HG03066 (cell line): ENCODE results near the gene ANKRD6.

Experiments
- ATAC-seq: cut with Tn5 transposase; IDR thresholded peaks from one replicate; pipeline ENCODE4 v1.9.1; 2021; ENCODE audit warnings: low read depth; ENCODE audit not compliant: unreplicated experiment

The ANKRD6 gene

GRCh38 chr6:89464295-89464694 lies 31.3 kb downstream of the ANKRD6 start:
- ATAC-seq = no peak

DNA sequence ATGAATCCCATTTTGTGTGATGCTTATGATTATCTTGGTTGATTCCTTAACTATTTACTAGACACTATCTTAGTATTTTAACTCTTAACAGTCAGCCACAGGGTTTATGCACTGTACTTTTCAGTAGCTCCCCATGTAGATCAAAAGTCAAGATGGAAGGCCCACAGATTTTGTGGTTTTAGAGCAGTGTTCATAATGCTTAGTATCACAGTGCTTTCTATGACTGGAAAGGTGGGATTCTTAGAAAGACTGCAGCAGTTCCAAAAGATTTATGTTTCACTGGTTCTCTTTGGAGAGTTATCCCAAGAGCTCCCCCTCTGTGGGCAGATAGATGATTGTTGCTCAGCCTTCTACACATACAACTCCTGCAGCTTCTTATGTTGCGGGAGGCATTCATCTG lies 34.5 kb downstream of the ANKRD6 start:
- ATAC-seq = no peak

DNA sequence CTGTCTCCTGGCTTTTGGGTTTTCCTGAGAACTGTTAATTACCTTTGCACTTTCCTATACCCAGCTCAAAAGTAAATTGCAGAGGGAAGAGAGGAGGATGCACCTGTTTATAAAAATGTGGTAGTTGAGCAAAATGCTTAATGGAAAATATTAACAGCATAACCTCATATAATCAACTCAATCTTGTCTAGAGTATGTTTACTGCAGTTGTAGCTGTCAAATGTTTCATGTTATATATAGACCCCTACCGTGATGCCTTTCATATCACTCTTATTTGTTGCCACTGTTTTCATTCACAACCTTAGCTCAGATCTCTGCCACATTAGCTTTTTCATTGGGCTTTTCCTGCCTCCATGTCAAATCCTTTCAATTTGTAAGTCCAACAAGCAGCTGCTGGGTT lies 36.0 kb downstream of the ANKRD6 start:
- no peak for ATAC-seq

DNA sequence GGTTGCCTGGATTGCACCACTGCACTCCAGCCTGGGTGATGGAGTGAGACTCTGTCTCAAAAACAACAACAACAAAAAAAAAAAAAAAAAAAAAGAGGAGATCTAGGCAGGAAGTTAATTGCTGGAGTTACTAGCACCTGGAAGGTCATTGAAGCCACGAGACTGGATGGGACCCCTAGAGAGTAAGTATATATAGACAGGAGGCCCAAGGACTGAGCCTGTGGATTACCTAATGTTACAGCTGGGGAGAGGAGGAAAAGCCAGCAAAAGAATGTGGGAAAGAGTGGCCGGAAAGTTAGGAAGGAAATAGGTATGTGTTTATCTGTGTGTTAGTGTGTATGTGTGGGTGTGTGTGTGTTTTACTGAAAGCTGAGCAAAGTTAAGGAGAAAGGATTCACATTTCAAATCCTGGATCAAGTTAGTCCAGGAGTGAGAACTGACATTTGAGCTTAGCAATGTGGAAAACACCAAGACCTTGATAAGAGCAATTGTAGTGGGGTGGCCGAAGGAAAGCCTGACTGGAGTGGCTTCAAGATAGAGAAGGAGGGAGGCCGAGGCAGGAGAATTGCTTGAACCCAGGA lies 38.4 kb downstream of the ANKRD6 start:
- ATAC-seq = no peak

DNA sequence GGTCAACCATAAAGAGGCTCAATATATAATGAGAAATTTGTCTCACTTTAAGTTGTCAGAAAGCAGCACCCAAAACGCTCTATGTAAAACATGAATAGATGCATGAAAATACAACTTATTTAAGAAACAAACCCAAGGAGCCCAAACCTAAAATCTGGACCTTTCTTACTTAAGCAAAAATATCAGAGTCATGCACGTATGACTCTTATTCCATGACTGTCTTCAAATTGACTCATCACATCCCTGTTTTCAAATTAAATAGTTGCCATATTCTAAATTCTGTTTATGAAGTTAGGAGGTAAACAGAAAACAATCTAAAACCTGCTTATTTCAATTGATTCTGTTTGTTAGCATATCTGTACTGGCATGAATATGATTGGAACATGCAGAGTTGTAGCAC lies 42.1 kb downstream of the ANKRD6 start:
- ATAC-seq = no peak

- ATAC-seq = no peak
These were observed 42.7 kb downstream of the ANKRD6 start for GRCh38 chr6:89475634-89476033.

DNA sequence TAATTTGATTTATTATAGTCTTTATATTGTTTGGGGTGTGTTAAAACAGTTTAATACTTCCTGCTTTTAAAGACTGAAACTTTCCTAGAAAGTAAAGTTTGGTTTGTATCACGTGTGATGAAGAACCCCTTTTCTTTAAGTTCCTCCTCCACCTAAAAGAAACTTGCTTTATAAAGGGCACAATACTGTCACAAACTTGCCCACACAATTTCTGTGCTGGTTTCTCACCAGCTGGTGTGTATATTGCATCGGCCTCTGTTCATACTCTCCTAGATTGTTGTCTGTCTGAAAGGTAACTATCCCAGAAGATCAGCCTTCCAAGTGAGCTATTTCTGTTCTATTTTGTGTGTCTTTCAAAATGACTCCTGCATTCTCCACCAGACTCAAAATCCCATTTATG lies 46.9 kb downstream of the ANKRD6 start:
- no peak for ATAC-seq

DNA sequence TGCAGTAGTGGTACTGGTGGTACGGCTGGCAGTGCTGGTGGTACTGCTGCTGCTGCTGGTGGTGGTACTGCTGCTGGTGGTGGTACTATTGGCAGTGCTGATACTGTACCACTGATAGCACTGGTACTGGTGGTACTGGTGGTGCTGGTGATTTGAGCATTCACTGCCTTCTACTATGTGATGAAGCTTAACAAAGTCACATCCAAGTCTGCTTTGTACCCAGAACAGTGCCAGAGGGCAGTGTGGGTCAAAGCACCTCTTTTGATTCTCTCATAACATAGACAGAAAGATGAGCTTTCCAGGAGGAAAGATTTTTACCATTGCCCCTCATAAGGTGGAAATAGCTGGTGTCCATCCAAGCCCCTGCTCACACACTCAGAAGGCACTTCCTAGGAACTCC lies 48.7 kb downstream of the ANKRD6 start:
- no peak for ATAC-seq

DNA sequence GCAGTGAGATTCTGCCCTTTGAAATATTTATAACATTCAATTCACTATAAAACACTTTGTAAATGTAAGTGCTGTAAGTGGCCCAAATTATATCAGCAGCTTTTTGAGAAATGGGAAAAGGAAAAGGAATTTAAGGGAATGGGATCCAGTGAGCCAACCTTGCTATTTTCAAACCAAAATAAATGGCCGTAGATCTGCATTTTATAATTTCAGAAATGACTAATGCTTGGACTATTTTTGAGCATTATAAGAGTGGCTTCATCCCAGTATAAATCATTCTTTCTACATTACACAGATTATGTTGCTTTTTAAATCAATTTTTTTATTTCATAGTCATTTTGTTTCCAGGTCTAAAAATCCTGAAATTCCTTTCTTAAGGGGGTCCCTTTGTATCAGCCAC lies 49.2 kb downstream of the ANKRD6 start:
- ATAC-seq = no peak

DNA sequence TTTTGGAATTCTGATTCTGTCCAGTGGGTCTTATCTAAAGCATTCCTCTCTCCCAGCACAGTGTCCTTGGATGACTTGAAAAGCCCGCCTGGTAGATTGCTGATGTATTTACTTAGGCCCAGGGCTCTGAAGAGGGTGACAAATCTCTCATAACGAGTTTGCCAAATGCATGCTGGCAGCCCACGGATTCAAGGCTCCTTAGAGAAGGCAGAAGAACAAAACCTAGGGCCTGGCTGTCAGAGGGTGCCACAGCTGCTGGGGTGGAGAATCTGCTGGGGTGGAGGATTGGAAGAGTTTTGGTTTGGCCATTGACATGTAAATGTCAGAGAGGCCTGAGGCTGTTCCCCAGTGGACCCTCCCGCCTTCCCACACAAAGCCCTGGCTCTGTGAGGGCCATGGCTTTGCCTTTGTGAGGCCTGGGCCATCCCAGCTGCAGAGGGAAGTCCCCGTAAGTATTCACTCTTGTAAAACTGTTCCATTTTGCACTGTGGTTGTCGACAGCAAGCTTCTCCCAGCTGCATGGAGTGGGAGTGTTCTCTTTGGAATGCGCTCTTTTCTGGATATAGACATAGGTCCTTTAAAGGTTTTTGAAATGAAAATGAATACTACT lies 50.3 kb downstream of the ANKRD6 start:
- no peak for ATAC-seq

DNA sequence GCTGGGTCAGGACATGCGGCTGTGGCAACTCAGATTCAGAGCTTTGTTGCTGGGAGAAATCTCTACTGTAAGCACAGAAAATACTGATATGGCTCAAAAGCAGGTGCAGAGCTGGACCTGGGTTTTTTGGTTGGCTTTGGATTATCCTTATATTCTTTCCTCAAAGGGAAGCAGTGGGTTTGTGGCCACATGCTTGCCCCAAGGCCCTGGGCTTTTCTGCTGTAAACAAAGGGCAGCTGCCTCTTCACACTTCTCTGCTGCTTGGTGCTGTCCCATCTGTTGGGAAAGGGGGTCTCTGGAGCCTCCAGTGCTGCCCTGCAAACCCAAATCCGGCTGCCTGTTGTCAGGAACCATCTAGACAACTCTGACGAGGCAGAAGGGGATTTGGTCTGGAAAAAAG lies 52.4 kb downstream of the ANKRD6 start:
- ATAC-seq = no peak

DNA sequence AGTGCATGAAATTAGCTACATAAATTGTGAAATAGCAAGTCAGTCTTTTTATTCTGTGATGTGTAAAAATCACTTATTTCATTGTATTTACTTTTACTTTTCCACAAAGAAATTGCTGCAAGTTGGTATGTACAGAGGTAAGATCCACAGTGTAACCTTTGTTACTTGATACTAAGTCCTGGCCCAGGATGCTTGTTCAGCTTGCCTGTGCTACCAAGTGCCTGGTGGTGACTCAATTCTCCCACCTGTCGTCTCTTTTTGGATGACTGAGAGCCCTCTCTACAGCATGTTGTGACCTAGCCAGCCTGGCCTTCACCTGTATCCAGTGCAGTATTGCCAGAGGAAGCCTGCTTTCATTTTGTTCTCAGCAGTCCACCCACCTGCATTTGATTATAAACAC lies 54.9 kb downstream of the ANKRD6 start:
- no peak for ATAC-seq

GRCh38 chr6:89488438-89488837 lies 55.5 kb downstream of the ANKRD6 start:
- no peak for ATAC-seq

DNA sequence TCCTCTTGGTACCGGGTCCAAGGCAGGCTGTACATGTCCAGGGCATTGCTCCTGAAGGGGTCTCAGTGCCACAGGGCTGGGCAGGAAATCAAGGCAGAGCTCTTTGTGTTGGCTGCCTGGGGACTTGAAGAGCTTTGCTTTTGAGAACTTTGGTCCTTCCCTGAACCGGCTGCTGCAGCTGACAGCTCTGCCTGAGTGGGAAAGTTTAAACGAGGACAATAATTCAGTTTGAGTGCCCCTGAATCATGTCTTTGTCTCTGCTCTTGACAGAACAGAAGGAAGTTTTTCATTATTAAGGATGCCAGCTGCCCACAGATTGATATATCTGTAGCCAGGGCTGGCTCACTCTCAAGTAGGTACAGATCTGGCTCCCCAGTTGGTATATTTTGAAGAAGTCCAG lies 56.1 kb downstream of the ANKRD6 start:
- no peak for ATAC-seq

GRCh38 chr6:89492025-89492640 lies 59.2 kb downstream of the ANKRD6 start:
- ATAC-seq = no peak

DNA sequence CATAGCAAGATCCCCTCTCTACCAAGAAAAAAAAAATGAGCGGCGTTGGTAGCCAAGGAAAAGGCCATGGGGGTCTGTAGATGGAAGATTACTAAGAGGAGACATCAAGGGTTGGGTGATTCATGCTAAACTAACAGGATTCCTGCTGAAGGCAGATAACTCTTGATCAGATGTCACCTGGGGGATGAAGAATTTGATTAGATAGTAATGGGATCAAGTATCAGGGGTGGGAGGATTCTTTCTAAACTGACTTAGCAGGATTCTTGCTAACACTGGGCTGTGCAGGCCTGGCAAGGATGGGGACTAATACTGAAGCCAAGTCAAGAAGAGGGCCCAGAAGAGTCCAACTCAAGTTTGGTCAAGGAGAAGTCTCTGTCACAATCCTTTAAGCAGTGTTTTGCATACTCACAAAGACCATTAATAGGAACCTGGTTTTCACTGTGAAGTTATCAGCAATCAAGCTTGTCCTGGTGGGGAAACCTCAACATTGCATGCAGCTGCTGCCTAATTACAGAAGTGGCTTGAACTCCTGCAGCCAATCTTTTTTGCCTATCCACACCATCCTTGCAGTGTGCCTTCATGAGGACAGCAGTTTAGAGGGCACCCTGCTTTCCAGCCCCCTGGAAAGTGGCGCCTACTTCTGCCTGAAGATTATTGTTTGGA lies 61.3 kb downstream of the ANKRD6 start:
- no peak for ATAC-seq

DNA sequence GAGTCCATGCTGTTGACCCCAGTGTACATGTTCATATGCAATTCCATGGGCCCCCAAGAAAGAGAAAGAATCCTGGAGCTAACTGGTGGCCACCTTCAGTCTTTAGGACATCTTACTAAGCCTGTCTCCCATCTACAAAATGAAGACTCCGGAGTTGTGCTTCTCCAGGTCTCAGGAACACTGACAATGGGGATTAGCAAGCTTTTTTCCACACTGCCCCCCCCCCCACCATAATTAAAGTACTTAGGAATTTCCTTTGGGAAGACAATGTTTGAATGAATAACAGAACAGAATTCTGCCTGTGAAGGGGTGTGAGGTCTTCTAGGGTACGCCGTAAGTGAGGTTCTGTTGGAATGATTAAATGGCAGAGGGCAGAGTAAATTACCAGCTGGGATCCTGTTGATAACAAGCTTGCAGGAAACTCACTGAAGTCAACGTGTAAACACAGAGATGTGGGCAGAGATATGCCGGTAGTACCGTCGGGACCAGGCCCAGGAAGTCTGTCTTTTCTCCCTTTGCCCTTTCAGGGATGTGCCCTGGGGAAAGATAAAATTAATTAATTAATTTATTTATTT lies 63.1 kb downstream of the ANKRD6 start:
- no peak for ATAC-seq

DNA sequence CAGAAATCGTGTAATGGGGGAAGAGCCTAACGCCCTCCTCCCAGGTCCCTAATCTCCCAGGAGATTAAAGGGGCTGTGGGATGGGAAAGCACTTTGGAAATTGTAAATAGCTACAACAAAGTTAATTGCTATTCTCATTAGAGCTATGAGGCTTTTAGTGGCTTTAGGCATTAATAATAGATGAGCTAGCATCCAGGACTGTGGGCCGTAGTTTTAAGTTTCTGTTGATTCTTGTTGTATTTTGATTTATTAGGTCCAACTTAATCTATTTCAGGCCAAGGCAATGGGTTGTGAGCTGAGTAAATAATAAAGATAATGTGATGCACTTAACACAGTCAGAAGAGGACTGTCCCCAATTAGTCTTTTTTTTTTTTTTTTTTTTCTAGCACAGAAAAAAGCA lies 67.7 kb downstream of the ANKRD6 start:
- ATAC-seq = no peak

DNA sequence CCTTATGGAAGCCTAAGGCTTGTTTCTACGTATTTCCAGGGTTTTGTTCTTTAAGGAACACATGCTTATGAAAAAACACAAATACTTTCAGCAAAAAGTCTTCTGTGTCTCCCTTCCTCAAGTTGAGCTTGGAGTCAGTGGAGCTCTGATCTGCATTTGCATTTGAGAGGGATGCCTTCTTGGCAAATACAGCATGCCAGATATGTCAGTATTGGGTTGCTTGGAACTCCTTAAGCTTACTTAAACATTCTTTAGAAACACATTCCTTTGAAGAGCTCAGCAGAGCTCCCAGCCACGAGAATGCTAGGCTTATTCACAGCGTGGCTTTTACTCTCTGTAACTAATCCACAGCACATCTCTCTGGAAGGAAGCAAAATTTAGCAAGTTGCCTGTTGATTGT lies 68.3 kb downstream of the ANKRD6 start:
- no peak for ATAC-seq

- no peak for ATAC-seq
These were observed 68.8 kb downstream of the ANKRD6 start for GRCh38 chr6:89501753-89502152.

DNA sequence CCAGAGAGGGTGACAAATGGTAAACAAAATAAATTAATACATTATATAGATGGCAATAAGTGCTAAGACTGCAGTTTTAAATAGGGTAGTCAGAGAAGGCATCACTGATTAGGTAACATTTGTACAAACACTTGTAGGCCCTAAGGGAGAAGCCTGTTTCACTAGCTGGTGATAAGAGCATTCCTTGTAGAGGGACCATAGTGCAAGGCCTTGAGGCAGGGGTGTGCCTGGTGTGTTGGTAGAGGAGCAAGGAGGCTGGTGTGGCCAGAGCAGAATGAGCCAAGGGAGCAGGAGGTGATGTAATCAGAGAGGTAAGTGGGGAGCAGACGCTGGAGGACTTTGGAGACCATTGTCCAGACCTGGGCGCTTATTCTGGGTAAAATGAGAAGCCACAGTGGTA lies 70.7 kb downstream of the ANKRD6 start:
- ATAC-seq = no peak

- no peak for ATAC-seq
These were observed 72.9 kb downstream of the ANKRD6 start for GRCh38 chr6:89505847-89506246.
